HG03354 (cell line): ENCODE data around the gene RAD51B.
"Not testable (repeated sequence)": the region's sequence is repeated elsewhere in the genome, so short reads cannot be mapped to it uniquely, and the experiment has no call there.

Experiments
- ATAC-seq: cut with Tn5 transposase; IDR thresholded peaks from one replicate; pipeline ENCODE4 v1.9.1; 2021; ENCODE audit warnings: mild to moderate bottlenecking; ENCODE audit not compliant: unreplicated experiment, poor library complexity, severe bottlenecking

RAD51B gene

GRCh38 chr14:68011406-68012028, 191.9 kb downstream of the RAD51B start:
- no peak for ATAC-seq

GRCh38 chr14:68012871-68013270, 193.3 kb downstream of the RAD51B start:
- no peak for ATAC-seq

GRCh38 chr14:68013326-68013725, 193.7 kb downstream of the RAD51B start:
- ATAC-seq: no peak

- no peak for ATAC-seq
Measured at GRCh38 chr14:68014771-68015170, 195.2 kb downstream of the RAD51B start.

GRCh38 chr14:68015356-68016254, 196.0 kb downstream of the RAD51B start:
- no peak for ATAC-seq

- no peak for ATAC-seq
Measured at GRCh38 chr14:68016255-68016914, 196.8 kb downstream of the RAD51B start.

- ATAC-seq: no peak
Measured at GRCh38 chr14:68018598-68018997, 199.0 kb downstream of the RAD51B start.

- no peak for ATAC-seq
Measured at GRCh38 chr14:68020493-68020892, 200.9 kb downstream of the RAD51B start.

GRCh38 chr14:68020999-68021663, 201.6 kb downstream of the RAD51B start:
- no peak for ATAC-seq

- no peak for ATAC-seq
Measured at GRCh38 chr14:68027276-68027675, 207.7 kb downstream of the RAD51B start.

- no peak for ATAC-seq
Measured at GRCh38 chr14:68028075-68028474, 208.5 kb downstream of the RAD51B start.

GRCh38 chr14:68031011-68031410, 211.4 kb downstream of the RAD51B start:
- ATAC-seq: not testable (repeated sequence)

GRCh38 chr14:68032154-68032553, 212.6 kb downstream of the RAD51B start:
- ATAC-seq: no peak

- no peak for ATAC-seq
Measured at GRCh38 chr14:68033336-68033932, 213.9 kb downstream of the RAD51B start.

GRCh38 chr14:68034896-68035295, 215.3 kb downstream of the RAD51B start:
- ATAC-seq: no peak

GRCh38 chr14:68036202-68036601, 216.6 kb downstream of the RAD51B start:
- no peak for ATAC-seq

- no peak for ATAC-seq
Measured at GRCh38 chr14:68039593-68039992, 220.0 kb downstream of the RAD51B start.

- ATAC-seq: no peak
Measured at GRCh38 chr14:68040633-68041369, 221.2 kb downstream of the RAD51B start.

- ATAC-seq: no peak
Measured at GRCh38 chr14:68041876-68042354, 222.3 kb downstream of the RAD51B start.
